ENCODE data around the gene ARFRP1. TPM values are rescaled to one million over a fixed set of nuclear protein-coding genes. Genes with fewer than 3 reads are reported as not detected.
A peak's percentile ranks its signal among the peaks of the same experiment; 100 is the strongest.

Gene ARFRP1
- total and polyA plus RNA-seq, 10 donors = 36.7 to 118 (median 67.3) TPM

DNA sequence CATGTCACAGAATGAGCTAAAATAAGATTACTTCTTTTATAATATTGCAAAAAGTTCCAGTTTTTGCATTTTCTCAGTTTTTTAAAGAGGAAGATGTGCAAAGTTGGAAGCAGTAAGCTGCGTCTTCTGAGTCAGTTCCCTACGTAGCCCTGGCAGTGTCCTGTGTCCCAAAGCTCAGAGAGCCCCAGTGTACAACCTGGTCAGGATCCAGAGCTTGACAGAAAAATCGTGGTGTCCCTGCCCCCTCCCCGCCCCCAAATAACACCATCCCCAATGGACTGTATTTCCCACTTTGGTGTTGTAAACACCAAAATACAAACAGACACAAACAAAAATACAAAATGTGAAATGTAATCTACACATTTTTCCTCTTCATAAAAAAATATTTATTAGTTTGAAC lies 36.4 kb upstream of the ARFRP1 start:
- H3K36me3 ChIP-seq = peaks cover 0 to 67% (median 31%) of the 10 kb centered on the region in 6 donors

DNA sequence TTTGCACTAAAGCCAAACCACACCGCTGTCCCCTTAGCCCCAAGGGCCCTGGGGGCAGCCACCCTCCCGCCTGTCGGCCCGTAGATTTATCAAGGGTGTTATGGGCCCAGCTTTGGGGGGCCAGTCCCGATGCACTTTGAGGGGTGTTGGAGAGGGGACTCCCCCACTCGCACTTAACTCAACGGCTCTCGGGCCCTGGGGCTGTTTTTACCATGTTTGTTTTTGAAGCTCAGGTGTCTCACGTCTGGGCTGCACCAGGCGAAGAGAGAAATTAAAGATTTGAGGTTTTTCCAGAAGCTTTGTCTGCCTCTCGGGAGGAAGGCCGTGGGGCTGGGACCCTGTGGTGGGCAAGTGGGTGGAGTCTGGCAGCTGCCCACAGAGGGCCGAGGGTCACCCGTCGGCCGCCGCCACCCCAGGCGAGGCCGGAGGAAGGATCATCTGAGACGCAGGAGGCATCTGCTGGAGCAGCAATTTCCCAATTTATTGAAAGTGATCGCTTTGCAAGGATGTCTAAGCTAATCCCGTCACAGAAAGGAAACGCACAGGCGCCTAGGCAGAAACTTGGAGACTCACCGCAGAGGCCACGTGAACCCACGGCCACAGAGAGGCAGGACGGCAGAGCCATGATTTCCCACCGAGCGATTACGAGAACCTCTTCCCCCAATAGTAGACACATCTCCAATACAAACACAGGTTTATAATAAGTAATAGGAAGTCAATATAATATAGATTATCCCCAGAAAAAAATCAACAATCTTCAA lies 35.6 kb upstream of the ARFRP1 start:
- TF ChIP-seq POLR2A (IDR thresholded peaks at IDR 0.05) = no peak
- peak in 2 of 3 donors; percentile 37 to 46 for TF ChIP-seq POLR2AphosphoS5 (IDR thresholded peaks at IDR 0.05)
- 77 to 91% (median 82%) methylated on average over 31 of the region's 31 CpGs for WGBS, 5 donors
- H3K27ac ChIP-seq = peak overlapping the region in 6 of 8 donors; percentile 6 to 90 (median 87)
- intact Hi-C loops (cut with DNase I; ENCODE audit: low total_unique reads) = no loop called here
- H3K9me3 ChIP-seq = no peaks in the 10 kb centered on the region
- H3K4me3 ChIP-seq = peak overlapping the region in 1 of 8 donors; percentile 90
- peaks cover 24 to 72% (median 45%) of the 10 kb centered on the region in 6 donors for H3K4me1 ChIP-seq
- DNase-seq = no peak
- H3K27me3 ChIP-seq (replicated peaks in 1 of 7) = peaks cover 0 to 3% (median 0%) of the 10 kb centered on the region in 7 donors
- peaks cover 0 to 64% (median 31%) of the 10 kb centered on the region in 6 donors for H3K36me3 ChIP-seq

More for the DNA sequence above, 36.4 kb upstream of the ARFRP1 start:
- 69 to 83% (median 76%) methylated on average over 4 of the region's 4 CpGs for WGBS, 5 donors
- Histone ChIP-seq H3K27me3 (replicated peaks in 1 of 7) (no peaks in the 10 kb centered on the region), H3K9me3 (no peaks in the 10 kb centered on the region), H3K4me3 (no peak overlapping the region), H3K4me1 (peaks cover 16 to 67% (median 41%) of the 10 kb centered on the region in 6 donors), H3K27ac (peak overlapping the region in 2 of 8 donors; percentile 10 to 90)
- DNase-seq = no peak
- intact Hi-C loops (cut with DNase I; ENCODE audit: low total_unique reads) = no loop called here
- TF ChIP-seq, protein P1, sequence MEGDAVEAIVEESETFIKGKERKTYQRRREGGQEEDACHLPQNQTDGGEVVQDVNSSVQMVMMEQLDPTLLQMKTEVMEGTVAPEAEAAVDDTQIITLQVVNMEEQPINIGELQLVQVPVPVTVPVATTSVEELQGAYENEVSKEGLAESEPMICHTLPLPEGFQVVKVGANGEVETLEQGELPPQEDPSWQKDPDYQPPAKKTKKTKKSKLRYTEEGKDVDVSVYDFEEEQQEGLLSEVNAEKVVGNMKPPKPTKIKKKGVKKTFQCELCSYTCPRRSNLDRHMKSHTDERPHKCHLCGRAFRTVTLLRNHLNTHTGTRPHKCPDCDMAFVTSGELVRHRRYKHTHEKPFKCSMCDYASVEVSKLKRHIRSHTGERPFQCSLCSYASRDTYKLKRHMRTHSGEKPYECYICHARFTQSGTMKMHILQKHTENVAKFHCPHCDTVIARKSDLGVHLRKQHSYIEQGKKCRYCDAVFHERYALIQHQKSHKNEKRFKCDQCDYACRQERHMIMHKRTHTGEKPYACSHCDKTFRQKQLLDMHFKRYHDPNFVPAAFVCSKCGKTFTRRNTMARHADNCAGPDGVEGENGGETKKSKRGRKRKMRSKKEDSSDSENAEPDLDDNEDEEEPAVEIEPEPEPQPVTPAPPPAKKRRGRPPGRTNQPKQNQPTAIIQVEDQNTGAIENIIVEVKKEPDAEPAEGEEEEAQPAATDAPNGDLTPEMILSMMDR (IDR thresholded peaks at IDR 0.05 in 8 of 11, conservative IDR thresholded peaks at IDR 0.05 in 3 of 11) = no peak
- TF ChIP-seq POLR2AphosphoS5 (IDR thresholded peaks at IDR 0.05) (no peak), POLR2A (IDR thresholded peaks at IDR 0.05) (no peak)

DNA sequence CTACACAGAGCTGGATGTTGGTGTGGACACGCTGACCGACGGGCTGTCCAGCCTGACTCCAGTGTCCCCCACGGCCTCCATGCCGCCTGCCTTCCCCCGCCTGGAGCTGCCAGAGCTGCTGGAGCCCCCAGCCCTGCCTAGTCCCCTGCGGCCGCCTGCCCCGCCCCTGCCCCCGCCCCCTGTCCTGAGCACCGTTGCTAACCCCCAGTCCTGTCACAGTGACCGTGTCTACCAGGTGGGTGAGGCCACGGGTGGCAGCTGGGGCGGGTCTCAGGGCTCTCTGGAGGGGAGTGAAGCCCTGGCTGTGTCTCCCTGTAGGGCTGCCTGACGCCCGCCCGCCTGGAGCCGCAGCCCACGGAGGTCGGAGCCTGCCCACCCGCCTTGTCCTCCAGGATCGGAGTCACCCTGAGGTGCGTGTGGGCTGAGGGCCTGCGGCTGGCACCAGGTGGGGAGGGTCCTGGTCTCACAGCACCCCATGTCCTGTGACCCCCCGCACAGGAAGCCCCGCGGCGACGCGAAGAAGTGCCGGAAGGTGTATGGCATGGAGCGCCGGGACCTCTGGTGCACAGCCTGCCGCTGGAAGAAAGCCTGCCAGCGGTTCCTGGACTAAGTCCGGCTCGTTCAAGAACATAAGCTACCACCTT lies 34.7 kb upstream of the ARFRP1 start:
- H3K27ac ChIP-seq = peak overlapping the region in 7 of 8 donors; percentile 85 to 90 (median 87)

DNA sequence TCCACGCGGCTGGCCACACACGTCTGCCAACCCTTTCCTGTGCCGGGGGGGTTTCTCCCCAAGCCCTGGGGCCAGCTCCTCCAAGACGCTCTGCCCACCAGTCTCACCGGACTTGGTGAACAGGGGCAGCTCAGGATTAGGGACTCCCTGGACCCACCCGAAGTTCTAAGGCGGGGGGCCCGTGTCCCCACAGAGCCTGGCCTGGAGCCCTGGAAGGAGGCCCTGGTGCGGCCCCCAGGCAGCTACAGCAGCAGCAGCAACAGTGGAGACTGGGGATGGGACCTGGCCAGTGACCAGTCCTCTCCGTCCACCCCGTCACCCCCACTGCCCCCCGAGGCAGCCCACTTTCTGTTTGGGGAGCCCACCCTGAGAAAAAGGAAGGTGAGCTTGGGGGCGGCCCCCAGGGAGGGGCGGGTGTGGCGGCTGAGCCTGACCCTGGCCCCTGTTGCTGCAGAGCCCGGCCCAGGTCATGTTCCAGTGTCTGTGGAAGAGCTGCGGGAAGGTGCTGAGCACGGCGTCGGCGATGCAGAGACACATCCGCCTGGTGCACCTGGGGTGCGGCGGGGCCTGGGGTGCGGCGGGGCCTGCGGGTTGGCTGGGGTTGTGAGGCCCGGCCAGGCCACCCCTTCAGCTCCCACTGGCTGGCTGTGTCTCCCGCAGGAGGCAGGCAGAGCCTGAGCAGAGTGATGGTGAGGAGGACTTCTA lies 34.1 kb upstream of the ARFRP1 start:
- Histone ChIP-seq H3K4me3 (peak overlapping the region in 4 of 8 donors; percentile 61 to 90 (median 66)), H3K27ac (peak overlapping the region in 7 of 8 donors; percentile 85 to 90 (median 87)), H3K27me3 (replicated peaks in 1 of 7) (peaks cover 0 to 19% (median 0%) of the 10 kb centered on the region in 7 donors), H3K36me3 (peaks cover 0 to 55% (median 30%) of the 10 kb centered on the region in 6 donors), H3K4me1 (peaks cover 35 to 77% (median 56%) of the 10 kb centered on the region in 6 donors), H3K9me3 (no peaks in the 10 kb centered on the region)
- WGBS, 5 donors = 71 to 90% (median 78%) methylated on average over 13 to 30 of the region's 30 CpGs
- intact Hi-C loops (cut with DNase I; ENCODE audit: low total_unique reads) = no loop called here
- TF ChIP-seq POLR2AphosphoS5 (IDR thresholded peaks at IDR 0.05) = peak in 1 of 3 donors; percentile 4
- TF ChIP-seq, protein P1 (IDR thresholded peaks at IDR 0.05 in 8 of 11, conservative IDR thresholded peaks at IDR 0.05 in 3 of 11) = no peak
- DNase-seq = peak; percentile 79

More for the DNA sequence above, 34.7 kb upstream of the ARFRP1 start:
- peak; percentile 79 for DNase-seq
- H3K27me3 ChIP-seq (replicated peaks in 1 of 7) = peaks cover 0 to 12% (median 0%) of the 10 kb centered on the region in 7 donors
- H3K4me1 ChIP-seq = peaks cover 30 to 72% (median 49%) of the 10 kb centered on the region in 6 donors
- peak overlapping the region in 1 of 8 donors; percentile 90 for H3K4me3 ChIP-seq
- peak in 2 of 3 donors; percentile 28 to 68 for TF ChIP-seq POLR2AphosphoS5 (IDR thresholded peaks at IDR 0.05)
- TF ChIP-seq, protein P1 (IDR thresholded peaks at IDR 0.05 in 8 of 11, conservative IDR thresholded peaks at IDR 0.05 in 3 of 11) = no peak
- intact Hi-C loops (cut with DNase I; ENCODE audit: low total_unique reads) = no loop called here
- WGBS, 5 donors = 77 to 91% (median 79%) methylated on average over 13 to 37 of the region's 37 CpGs
- no peaks in the 10 kb centered on the region for H3K9me3 ChIP-seq
- H3K36me3 ChIP-seq = peaks cover 0 to 56% (median 31%) of the 10 kb centered on the region in 6 donors

Measured in spleen (tissue), 11 donors.